Left lobe of liver (tissue), 2 donors: ENCODE data around the gene SOX13. TPM values are rescaled to one million over a fixed set of nuclear protein-coding genes. Genes with fewer than 3 reads are reported as not detected.

Experiments
- ATAC-seq: fragments of 200-7000 bp; cut with Tn5 transposase; one replicate; pipeline ENCODE4 v1.9.1; 2020; ENCODE audit warnings: mild to moderate bottlenecking, moderate library complexity
- DNase-seq: peaks from one replicate; pipeline ENCODE4 v3.0.0-alpha.2; 2020; ENCODE audit warnings: low spot score
- total RNA-seq: library from RNA; stranded (reverse); gene quantifications from one replicate; pipeline ENCODE4 v1.2.1, GENCODE V29; 2021
- donor health status: DM: no; HTN: no; CAD: no; lungs with moderate emphysema.
- donor health status: DM: no; HTN: yes; CAD: no.

The SOX13 gene
- total RNA-seq, 1 donor from 2014 or later = 33.8 TPM

DNA sequence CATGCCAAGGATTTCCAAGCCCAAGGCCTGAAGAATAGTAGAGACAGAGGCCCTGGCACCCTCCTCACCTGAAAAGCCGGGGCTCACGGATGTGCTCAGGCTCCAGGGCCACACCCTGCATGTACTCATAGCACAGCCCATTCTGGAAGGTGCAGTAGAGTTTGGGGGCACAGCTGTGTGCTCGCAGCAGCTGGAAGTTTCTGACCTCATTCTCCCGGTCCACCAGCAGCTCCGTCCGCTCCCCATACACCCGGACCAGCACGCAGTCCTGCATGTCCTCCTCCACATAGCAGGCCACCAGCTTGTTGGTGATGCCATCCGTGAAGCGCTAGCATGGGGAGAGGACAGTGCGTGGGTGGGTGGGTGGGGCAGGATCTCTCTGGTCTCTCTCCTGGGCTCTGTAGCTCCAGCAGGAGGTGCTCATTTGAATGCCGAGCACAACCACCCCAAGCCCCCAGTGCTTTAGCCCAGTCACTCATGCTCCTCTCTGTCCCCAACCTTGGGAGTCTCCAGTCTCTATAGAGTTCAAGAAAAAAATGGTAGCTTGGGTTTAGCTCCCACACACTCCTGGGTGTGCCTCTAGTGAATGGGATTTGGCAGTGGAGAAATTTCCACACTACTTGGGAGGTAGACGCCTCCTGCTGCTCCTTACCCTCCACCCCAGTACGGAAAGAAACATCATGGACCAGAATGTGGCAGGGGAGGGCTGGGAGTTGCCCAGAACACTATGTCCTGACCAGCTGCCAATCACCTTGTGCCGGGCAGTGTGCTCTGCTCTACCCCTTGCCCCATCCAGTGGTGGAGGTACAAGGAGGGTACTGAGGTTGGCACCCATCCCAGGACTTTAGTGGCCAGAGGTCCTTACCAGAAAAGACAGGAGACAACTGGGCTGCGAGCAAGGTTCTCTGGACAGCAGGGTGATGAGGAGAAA lies 77.0 kb downstream of the SOX13 start:
- DNase-seq (peak; percentile 87), ATAC-seq (peak; percentile 26)

DNA sequence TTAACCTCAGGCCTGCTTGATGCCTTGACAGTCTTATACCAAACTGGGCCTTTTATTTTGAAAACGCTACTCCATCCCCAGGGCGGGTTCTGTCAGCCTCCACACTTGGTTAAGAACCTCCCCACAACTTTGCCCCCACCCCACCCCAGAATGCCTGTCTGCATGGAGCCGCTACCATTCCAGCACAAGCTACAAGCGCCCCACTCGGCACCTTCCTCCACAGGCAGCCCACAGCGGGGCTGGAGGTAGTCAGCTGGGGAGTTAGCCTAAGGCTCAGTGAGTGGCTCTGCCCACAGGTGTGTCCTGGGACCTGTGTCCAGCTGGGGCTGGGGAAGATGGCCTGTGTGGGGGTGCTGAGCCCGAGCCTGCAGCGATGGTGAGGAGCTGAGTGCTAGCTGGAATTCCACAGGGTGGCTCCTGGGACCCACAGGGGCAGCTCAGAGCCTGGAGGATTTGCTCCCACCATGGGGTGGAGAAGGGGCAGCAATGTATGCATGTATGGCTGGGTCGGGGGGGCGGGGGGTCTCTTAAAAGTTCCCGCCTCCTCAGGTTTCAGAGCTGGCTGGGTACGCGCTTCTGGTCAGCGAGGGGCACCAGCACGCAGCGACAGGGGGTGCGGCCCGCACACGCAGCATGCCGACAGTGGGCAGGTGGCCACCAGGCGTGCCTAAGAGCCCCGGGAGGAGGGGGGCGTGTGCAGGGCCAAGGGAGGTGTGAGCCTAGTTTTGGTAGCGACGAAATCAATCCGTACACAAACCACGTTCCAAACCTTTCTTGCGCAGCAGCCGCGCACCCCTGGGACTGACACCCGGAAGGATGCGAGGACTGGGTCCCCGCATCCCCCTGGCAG lies 78.0 kb downstream of the SOX13 start:
- ATAC-seq (peak; percentile 41), DNase-seq (peak; percentile 82)

- ATAC-seq (peak; percentile 63), DNase-seq (peak; percentile 87)
Observed at GRCh38 chr1:204151552-204152309, 78.8 kb downstream of the SOX13 start, which contains the start of gene ETNK2. Gene ETNK2 (minus strand): TSS chr1:204152044. CDS start chr1:204151852, 192 bp downstream.

GRCh38 chr1:204152310-204153044 lies 79.6 kb downstream of the SOX13 start:
- DNase-seq = peak; percentile 74
- peak; percentile 48 for ATAC-seq

DNA sequence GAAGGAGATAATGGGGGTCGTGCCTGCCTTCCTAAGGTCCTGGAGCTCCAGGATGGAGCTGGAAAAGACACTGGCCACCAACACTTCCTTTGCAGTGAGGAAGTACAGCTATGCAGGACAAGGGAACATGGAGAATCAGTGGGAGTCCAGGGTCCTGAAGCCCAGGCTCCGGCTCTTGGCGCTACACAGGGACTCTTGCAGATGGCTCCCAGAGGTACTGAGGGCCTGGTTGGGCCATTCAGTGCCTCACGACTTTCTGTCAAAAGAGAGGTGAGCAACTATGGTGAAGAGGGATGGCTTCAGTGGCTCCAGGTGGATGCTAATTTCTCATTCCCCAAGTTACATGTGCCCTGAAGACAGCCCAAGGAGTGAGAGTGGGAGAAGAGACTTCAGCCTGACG lies 80.8 kb downstream of the SOX13 start:
- no peak for ATAC-seq
- DNase-seq = no peak

- ATAC-seq (no peak), DNase-seq (no peak)
Observed at GRCh38 chr1:204154568-204155255, 81.8 kb downstream of the SOX13 start.

DNA sequence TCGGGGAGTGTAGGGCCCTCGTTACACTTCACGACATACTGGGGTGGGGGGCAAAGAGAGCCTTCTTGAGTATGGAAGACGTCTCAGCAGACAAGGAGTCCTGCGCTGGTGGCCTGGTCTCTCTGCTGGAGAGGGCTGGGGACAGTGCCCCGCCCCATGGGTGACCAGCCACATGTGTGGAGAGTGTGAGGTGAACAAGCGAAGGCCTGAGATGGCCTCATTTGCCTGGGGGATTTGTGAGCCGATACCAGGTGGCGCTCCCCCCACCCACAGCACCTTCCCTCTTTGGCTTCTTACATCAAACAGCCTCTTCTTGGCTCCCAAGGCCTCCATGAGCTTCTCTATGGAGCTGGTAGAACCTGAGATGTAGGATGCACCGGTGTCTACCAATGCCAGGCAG lies 83.0 kb downstream of the SOX13 start:
- no peak for DNase-seq
- no peak for ATAC-seq

DNA sequence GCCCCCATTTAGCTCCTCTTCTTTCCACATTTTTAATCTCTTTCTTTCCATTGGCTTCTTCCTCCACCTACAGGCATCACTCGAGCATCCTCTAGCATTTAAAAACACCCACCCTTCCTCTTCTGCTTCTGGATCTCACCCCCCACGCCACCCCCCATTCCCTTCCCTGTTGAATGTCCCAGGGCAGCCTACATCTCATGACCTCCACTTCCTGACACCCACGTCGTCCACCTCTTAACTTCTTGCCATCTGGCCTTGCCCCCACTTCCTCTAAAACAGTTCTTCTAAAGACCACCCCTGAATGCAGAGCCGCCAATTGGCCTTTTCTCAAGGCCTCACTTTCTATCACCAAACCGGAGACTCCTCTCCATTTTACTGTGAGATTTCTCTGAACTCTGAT lies 85.0 kb downstream of the SOX13 start:
- no peak for ATAC-seq
- DNase-seq = no peak

GRCh38 chr1:204161609-204162493 lies 88.9 kb downstream of the SOX13 start:
- DNase-seq (no peak), ATAC-seq (peak; percentile 36)

DNA sequence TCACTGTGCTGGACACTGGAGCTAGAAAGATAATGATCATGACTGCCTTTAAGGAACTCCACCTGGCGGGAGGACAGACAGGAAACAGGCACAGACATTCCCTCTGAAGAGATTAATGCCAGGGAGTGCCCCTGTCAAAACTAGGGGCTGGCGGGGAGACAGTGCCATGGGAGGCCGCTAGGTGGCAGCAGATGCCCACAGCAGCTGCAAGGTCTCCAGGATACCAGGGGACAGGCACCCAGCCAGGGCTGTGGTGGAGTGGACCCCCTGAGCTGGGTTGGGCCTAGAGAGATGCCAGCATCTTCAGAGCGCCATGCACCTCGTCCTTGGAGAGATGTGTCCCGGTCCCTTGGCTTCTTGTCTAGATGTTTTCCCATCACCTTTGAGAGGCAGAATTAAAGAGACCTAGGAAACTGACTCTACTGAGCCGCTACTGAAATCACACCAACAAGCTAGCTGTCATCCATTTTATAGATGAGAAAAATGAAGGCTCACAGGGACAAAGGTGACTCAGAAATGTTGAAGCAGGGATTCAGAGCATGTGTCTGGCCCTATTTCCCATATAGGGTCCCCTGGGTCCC lies 89.7 kb downstream of the SOX13 start:
- ATAC-seq (peak; percentile 96), DNase-seq (peak; percentile 84)

DNA sequence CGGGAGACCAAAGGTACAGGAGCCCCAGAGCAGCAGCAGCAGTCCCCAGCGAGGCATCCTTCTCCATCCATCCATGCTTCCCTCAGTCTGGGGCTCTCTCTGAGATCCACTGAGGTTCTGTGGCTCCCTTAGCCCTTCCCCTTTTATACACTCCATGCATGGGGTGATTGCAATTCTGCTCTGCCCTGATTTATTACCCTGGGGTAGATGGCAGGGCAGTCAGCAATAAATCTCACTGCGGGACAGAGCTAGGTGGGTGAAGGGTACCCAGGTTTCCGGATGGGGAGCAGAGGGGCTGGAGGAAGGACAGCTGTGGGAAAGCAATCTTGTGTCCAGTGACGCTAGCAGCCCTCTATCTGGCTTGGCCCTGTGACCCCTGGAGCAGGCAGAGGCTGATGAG lies 93.3 kb downstream of the SOX13 start, which contains the start of gene REN:
Gene REN, minus strand, starts transcription at position 119 of the 400 bp plus-strand sequence. Its CDS starts 44 bp downstream, at position 75.
- DNase-seq = no peak
- no peak for ATAC-seq

- ATAC-seq (no peak), DNase-seq (no peak)
Observed at GRCh38 chr1:204167730-204168129, 94.8 kb downstream of the SOX13 start.

GRCh38 chr1:204169858-204170257 lies 96.9 kb downstream of the SOX13 start:
- no peak for DNase-seq
- no peak for ATAC-seq

- no peak for DNase-seq
- ATAC-seq = peak; percentile 84
Observed at GRCh38 chr1:204170494-204171155, 97.7 kb downstream of the SOX13 start.

DNA sequence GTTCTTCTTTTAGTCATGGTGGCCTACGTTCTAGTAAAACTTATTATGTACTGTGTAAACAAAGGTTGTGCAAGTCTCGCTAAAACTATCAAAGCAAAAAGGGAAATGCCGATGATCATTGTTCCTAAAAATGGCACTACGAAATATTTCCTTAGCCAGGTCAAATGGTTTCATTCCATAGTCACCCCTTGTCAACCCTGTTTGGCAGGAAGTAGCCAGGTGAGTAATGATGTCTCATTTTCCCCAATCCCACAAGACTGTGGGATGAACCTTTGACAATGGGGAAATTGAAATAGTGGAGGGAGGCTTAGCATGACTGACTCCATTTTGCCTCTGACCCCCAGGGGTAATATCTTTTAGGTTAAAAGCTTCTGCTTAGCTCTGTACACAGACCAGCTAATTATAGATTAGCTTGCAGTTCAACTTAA lies 98.8 kb downstream of the SOX13 start:
- DNase-seq (no peak), ATAC-seq (peak; percentile 21)

DNA sequence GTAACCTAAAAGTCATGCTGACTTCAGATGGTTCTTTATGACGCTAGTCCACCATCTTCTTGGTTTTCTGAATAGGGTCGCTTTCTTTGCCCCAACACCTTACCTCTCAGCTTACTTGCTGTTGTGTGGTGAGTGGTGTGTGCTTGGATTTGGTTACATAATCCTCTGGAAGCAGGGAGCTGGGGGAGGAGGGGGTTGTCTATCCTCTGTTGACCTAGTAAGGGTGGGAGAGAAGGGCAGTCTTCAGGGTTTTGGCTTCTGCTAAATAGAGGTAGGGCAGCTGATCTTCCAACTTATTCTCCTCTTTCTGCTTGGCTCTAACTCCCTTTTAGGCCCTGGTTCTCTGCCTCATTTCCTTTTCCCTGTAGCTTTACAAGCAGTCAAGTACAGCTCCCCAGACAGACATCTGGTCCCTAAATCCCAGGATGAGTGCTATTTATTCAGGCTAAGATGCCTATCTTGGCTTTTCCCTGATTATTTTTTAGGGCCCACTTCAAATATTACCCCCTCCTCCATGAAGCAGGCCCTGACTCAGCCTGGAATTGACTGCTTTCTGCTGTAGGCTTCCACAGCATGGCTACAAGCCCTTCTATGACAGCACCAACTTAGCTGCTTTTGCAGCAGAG lies 99.6 kb downstream of the SOX13 start:
- no peak for DNase-seq
- ATAC-seq = no peak

DNA sequence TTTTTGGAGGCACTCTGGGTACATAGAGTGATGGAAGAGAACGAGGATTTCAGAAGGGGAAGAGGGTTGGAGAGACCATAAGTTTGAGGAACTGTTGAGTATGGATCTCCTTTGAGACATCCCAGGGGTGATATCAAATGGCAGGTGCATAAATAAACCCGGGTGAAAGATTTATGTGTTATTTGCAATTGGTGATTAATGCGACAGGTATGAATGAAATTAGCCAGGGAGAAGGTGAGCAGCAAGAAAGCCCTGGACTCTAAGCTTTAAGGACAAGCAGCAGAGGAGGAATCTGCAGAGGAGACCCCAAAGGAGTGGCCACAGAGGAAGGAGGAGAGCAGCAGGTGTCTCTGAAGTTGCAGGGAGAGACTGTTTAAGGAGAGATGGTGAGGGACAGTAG lies 102.0 kb downstream of the SOX13 start:
- ATAC-seq = no peak

More for the DNA sequence above, 102.0 kb downstream of the SOX13 start:
- DNase-seq = no peak
